A673 (cell line): ENCODE measurements around the gene TFF1.

Experiments used
- EZH2 ChIP-seq: fragments of 200-600 bp; sonication (generic); IDR thresholded peaks from 2 replicates; pipeline ENCODE4 v1.6.1; 2017; ENCODE audit warnings: borderline replicate concordance, low read depth, mild to moderate bottlenecking, mixed read lengths, antibody characterized with exemption, low read length; ENCODE audit not compliant: poor library complexity, severe bottlenecking
- TF ChIP-seq, protein P1 (sequence below): fragments of 300-800, 200-600 bp; sonication (generic); conservative IDR thresholded peaks from 2 replicates; pipeline ENCODE4 v1.5.1; 2017; ENCODE audit warnings: low read depth, mild to moderate bottlenecking, antibody characterized with exemption, low read length, moderate library complexity, mixed read lengths

DNA sequence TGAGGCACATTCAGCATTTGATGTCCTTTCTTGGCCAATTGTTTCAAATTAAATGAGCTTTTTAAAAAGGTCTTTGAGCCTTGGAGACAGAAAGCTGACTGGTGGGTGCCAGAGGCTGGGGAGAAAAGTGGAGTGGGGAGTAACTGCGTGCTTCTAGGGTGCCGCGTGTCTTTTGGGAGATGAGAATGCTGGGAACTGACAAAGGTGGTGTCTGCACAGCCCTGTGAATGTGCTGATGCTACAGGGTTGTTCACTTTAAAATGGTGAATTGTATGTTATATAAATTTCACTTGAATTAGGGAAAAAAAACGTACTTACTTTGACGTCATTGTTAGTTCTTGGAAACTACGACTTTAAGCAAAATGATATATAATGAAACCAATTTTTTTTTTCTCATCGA, 8.1 kb upstream of the TFF1 start:
- TF ChIP-seq, protein P1, sequence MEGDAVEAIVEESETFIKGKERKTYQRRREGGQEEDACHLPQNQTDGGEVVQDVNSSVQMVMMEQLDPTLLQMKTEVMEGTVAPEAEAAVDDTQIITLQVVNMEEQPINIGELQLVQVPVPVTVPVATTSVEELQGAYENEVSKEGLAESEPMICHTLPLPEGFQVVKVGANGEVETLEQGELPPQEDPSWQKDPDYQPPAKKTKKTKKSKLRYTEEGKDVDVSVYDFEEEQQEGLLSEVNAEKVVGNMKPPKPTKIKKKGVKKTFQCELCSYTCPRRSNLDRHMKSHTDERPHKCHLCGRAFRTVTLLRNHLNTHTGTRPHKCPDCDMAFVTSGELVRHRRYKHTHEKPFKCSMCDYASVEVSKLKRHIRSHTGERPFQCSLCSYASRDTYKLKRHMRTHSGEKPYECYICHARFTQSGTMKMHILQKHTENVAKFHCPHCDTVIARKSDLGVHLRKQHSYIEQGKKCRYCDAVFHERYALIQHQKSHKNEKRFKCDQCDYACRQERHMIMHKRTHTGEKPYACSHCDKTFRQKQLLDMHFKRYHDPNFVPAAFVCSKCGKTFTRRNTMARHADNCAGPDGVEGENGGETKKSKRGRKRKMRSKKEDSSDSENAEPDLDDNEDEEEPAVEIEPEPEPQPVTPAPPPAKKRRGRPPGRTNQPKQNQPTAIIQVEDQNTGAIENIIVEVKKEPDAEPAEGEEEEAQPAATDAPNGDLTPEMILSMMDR: no peak
- no peak for TF ChIP-seq EZH2
